Measurements from ENCODE around the gene FMO2. TPM values are rescaled to one million over a fixed set of nuclear protein-coding genes. Genes with fewer than 3 reads are reported as not detected.
A peak's percentile ranks its signal among the peaks of the same experiment; 100 is the strongest.

Gene FMO2
- total RNA-seq, 3 donors from 2014 or later = 79.5 to 141 (median 132) TPM

DNA sequence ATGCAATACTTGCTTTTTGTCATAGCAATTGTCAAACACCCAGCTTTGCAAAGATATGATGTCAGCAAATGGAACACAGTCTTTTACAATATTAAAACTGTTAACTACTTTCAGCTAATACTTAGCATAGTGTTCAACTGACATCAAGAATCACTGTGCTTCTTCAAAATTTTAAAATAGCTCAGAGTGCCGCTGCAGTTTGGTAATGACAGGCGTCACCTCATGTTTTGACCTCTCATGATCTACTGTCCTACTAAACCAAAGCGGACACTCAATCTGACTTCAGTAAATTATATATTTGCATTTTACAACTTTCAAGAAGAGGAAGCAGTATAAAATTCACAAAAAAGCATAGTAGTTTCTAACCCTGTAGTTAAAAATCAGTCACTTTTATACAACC lies 65.2 kb downstream of the FMO2 start:
- no peaks in the 10 kb centered on the region for H3K27me3 ChIP-seq
- intact Hi-C loops (cut with DNase I; ENCODE audit: low total_unique reads) = no loop called here
- no peak for DNase-seq (ENCODE audit: low spot score in 2 of 2)
- no peaks in the 10 kb centered on the region for H3K4me1 ChIP-seq
- no peaks in the 10 kb centered on the region for H3K9me3 ChIP-seq
- no peak for TF ChIP-seq POLR2A (IDR thresholded peaks at IDR 0.05)
- TF ChIP-seq, protein P1, sequence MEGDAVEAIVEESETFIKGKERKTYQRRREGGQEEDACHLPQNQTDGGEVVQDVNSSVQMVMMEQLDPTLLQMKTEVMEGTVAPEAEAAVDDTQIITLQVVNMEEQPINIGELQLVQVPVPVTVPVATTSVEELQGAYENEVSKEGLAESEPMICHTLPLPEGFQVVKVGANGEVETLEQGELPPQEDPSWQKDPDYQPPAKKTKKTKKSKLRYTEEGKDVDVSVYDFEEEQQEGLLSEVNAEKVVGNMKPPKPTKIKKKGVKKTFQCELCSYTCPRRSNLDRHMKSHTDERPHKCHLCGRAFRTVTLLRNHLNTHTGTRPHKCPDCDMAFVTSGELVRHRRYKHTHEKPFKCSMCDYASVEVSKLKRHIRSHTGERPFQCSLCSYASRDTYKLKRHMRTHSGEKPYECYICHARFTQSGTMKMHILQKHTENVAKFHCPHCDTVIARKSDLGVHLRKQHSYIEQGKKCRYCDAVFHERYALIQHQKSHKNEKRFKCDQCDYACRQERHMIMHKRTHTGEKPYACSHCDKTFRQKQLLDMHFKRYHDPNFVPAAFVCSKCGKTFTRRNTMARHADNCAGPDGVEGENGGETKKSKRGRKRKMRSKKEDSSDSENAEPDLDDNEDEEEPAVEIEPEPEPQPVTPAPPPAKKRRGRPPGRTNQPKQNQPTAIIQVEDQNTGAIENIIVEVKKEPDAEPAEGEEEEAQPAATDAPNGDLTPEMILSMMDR (IDR thresholded peaks at IDR 0.05) = no peak
- no peak for TF ChIP-seq POLR2AphosphoS5 (IDR thresholded peaks at IDR 0.05)
- no peak overlapping the region for H3K4me3 ChIP-seq
- H3K36me3 ChIP-seq = no peaks in the 10 kb centered on the region
- no peak overlapping the region for H3K27ac ChIP-seq

DNA sequence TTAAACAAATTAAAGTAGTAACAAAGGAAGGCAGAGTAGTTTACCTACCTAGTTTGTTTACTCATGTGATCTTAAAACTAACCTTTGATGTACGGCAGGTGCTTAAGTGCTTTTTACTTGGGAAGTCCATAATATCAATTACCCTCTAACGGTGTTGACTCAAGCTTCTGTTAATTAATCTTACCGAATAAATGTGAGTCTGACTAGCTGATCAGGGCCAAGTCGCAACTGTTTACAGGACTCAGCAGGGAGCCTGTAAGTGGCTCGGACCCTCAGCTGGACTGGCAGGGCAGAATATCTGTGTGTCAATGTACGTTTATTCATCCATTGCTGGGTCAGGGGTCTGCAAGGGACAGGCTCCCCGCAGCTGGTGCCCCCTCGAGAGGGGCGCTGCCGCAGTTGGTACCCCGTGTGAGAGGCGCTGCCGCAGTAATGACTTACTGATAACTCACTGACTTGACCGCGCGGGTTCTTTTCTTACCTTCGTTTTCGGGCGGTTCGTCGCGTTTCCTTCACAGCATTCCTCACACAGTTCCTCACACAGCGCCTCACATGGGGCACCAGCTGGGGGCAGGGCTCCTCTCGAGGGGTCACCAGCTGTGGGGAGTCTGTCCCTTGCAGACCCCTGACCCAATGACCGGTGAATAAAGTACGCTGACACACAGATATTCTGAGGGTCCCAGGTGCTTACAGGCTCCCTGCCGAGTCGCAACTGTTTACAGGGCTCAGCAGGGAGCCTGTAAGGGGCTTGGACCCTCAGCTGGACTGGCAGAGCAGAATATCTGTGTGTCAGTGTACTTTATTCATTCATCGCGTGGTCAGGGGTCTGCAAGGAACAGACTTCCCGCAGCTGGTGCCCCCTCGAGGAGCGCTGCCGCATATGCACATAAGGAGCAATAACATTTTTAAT lies 66.2 kb downstream of the FMO2 start:
- no peak for DNase-seq (ENCODE audit: low spot score in 2 of 2)
- H3K27me3 ChIP-seq = no peaks in the 10 kb centered on the region
- peak overlapping the region; percentile 44 to 76 (median 62) for H3K4me3 ChIP-seq

DNA sequence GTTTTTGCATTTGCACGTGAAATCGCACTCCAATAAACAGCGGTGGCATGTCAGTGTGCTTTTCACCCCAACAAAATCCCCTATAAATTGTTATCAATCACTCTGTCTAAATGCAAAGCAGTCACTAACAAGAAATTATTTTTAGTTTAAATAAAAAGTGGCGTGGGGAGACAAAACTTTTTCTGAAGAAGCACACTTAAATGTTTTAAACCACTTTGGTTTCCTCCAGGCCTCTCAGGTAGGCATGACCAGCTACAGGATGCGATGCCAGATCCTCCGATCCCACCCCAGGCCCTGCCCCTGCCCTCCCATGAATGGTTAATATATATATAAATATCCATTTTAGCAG lies 66.8 kb downstream of the FMO2 start:
- Histone ChIP-seq H3K9me3 (no peaks in the 10 kb centered on the region), H3K27ac (no peak overlapping the region), H3K4me3 (peak overlapping the region; percentile 44 to 76 (median 62)), H3K27me3 (no peaks in the 10 kb centered on the region), H3K36me3 (no peaks in the 10 kb centered on the region), H3K4me1 (no peaks in the 10 kb centered on the region)
- intact Hi-C loops (cut with DNase I; ENCODE audit: low total_unique reads) = no loop called here
- TF ChIP-seq, protein P1 (IDR thresholded peaks at IDR 0.05) = no peak
- TF ChIP-seq POLR2A (IDR thresholded peaks at IDR 0.05) (no peak), POLR2AphosphoS5 (IDR thresholded peaks at IDR 0.05) (no peak)
- DNase-seq (ENCODE audit: low spot score in 2 of 2) = no peak

More for the DNA sequence above, 66.2 kb downstream of the FMO2 start:
- no peaks in the 10 kb centered on the region for H3K4me1 ChIP-seq
- peak overlapping the region; percentile 58 to 61 for H3K27ac ChIP-seq
- H3K9me3 ChIP-seq = no peaks in the 10 kb centered on the region
- intact Hi-C loops (cut with DNase I; ENCODE audit: low total_unique reads) = no loop called here
- TF ChIP-seq POLR2AphosphoS5 (IDR thresholded peaks at IDR 0.05) (peak in 1 of 3 donors; percentile 12), POLR2A (IDR thresholded peaks at IDR 0.05) (no peak)
- TF ChIP-seq, protein P1 (IDR thresholded peaks at IDR 0.05) = peak in 2 of 3 donors; percentile 30 to 48
- H3K36me3 ChIP-seq = no peaks in the 10 kb centered on the region

DNA sequence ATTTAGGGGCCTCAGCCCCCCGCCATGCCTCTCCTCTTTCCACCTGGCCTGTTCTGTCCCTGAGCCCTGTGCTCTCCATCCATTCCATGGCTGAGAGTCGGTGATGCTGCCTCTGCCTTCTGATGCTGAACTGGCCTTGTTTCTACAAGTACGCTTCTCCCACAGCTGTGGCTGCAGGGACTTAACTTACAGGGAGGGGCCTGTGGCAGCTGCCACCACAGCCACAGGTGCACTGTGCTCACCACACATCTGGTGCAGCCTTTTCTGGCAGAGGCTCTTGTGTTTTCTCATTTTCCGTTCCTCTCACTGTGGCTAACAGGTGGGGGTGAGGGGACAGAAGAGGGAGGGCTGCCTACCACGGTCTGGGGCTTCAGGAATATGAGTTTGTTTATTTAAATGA lies 67.4 kb downstream of the FMO2 start:
- H3K27me3 ChIP-seq = no peaks in the 10 kb centered on the region
- intact Hi-C loops (cut with DNase I; ENCODE audit: low total_unique reads) = no loop called here
- H3K27ac ChIP-seq = no peak overlapping the region
- no peak overlapping the region for H3K4me3 ChIP-seq
- no peak for DNase-seq (ENCODE audit: low spot score in 2 of 2)
- no peaks in the 10 kb centered on the region for H3K36me3 ChIP-seq
- no peaks in the 10 kb centered on the region for H3K9me3 ChIP-seq
- no peaks in the 10 kb centered on the region for H3K4me1 ChIP-seq
- TF ChIP-seq, protein P1 (IDR thresholded peaks at IDR 0.05) = no peak
- no peak for TF ChIP-seq POLR2A (IDR thresholded peaks at IDR 0.05)
- TF ChIP-seq POLR2AphosphoS5 (IDR thresholded peaks at IDR 0.05) = no peak

GRCh38 chr1:171254859-171255258 lies 69.8 kb downstream of the FMO2 start:
- intact Hi-C loops (cut with DNase I; ENCODE audit: low total_unique reads) = no loop called here
- Histone ChIP-seq H3K9me3 (no peaks in the 10 kb centered on the region), H3K27me3 (no peaks in the 10 kb centered on the region), H3K4me1 (no peaks in the 10 kb centered on the region), H3K36me3 (no peaks in the 10 kb centered on the region), H3K27ac (no peak overlapping the region), H3K4me3 (no peak overlapping the region)
- TF ChIP-seq POLR2A (IDR thresholded peaks at IDR 0.05) = no peak
- TF ChIP-seq, protein P1 (IDR thresholded peaks at IDR 0.05) = no peak
- no peak for TF ChIP-seq POLR2AphosphoS5 (IDR thresholded peaks at IDR 0.05)
- DNase-seq (ENCODE audit: low spot score in 2 of 2) = no peak
